Brain microvascular endothelial cell (primary cell): ENCODE data around the gene RXRB.

Experiments used
- DNase-seq: peaks from one replicate; pipeline ENCODE4 v3.0.0-alpha.2; 2020
- H3K27ac ChIP-seq: fragments of 250-450 bp; sonication (Bioruptor Pico); 2 replicates; pipeline ENCODE4 v1.5.1; 2020; ENCODE audit warnings: mild to moderate bottlenecking, moderate library complexity
- H3K27me3 ChIP-seq: fragments of 250-450 bp; sonication (Bioruptor Pico); replicated peaks from 2 replicates; pipeline ENCODE4 v1.5.1; 2020; ENCODE audit warnings: mild to moderate bottlenecking
- H3K36me3 ChIP-seq: fragments of 250-450 bp; sonication (Bioruptor Pico); replicated peaks from 2 replicates; pipeline ENCODE4 v1.5.1; 2020; ENCODE audit warnings: mild to moderate bottlenecking
- H3K4me3 ChIP-seq: 2 replicates; pipeline ENCODE4 v1.5.1; 2011; ENCODE audit warnings: low read depth, mild to moderate bottlenecking, control low read depth, low read length, moderate library complexity
- CTCF ChIP-seq: IDR thresholded peaks from 2 replicates; pipeline ENCODE4 v1.5.1; 2011; ENCODE audit warnings: low read depth, mild to moderate bottlenecking, moderate library complexity, low read length, control low read depth, inconsistent platforms; ENCODE audit errors: missing control alignments
- in situ Hi-C: cut with HindIII; loops from 2 replicates; pipeline ENCODE4 v1.10.0; 2017; ENCODE audit warnings: low sequenced_read_pairs, low pct_ligation_motif_present

The RXRB gene

GRCh38 chr6:33200219-33201146 lies at the start of gene RXRB, which contains the start of gene SLC39A7:
RXRB (minus strand) TSS chr6:33200665; CDS start chr6:33200476, 189 bp downstream.
SLC39A7 (plus strand) TSS chr6:33200867; CDS start chr6:33201246, 379 bp downstream.
- in situ Hi-C loops, result no loop called here
- Histone ChIP-seq H3K27me3 (no peaks in the 10 kb centered on the region), H3K36me3 (peaks cover 45% of the 10 kb centered on the region), H3K4me3 (peak within 1 kb of the TSS; percentile 69), H3K27ac (peak within 1 kb of the TSS; percentile 95)
- DNase-seq, result peak; percentile 99
- TF ChIP-seq CTCF, result no peak

- DNase-seq, result peak; percentile 81
- in situ Hi-C loops, result no loop called here
- H3K4me3 ChIP-seq, result peak overlapping the region; percentile 68
- peak overlapping the region; percentile 87 for H3K27ac ChIP-seq
- H3K27me3 ChIP-seq, result no peaks in the 10 kb centered on the region
- no peaks in the 10 kb centered on the region for H3K36me3 ChIP-seq
- no peak for TF ChIP-seq CTCF
Observed at GRCh38 chr6:33249732-33250630, 49.5 kb upstream of the RXRB start.

GRCh38 chr6:33248932-33249731 lies 48.7 kb upstream of the RXRB start:
- in situ Hi-C loops, result no loop called here
- no peak for TF ChIP-seq CTCF
- Histone ChIP-seq H3K4me3 (peak overlapping the region; percentile 68), H3K36me3 (no peaks in the 10 kb centered on the region), H3K27ac (peak overlapping the region; percentile 87), H3K27me3 (no peaks in the 10 kb centered on the region)
- peak; percentile 99 for DNase-seq

- no peaks in the 10 kb centered on the region for H3K36me3 ChIP-seq
- in situ Hi-C loops, result no loop called here
- TF ChIP-seq CTCF, result no peak
- H3K4me3 ChIP-seq, result peak overlapping the region; percentile 68
- no peak for DNase-seq
- H3K27me3 ChIP-seq, result no peaks in the 10 kb centered on the region
- H3K27ac ChIP-seq, result peak overlapping the region; percentile 87
Observed at GRCh38 chr6:33248643-33248931, 48.1 kb upstream of the RXRB start.

- Histone ChIP-seq H3K4me3 (peak overlapping the region; percentile 68), H3K27me3 (no peaks in the 10 kb centered on the region), H3K36me3 (no peaks in the 10 kb centered on the region), H3K27ac (peak overlapping the region; percentile 87)
- peak; percentile 92 for TF ChIP-seq CTCF
- in situ Hi-C loops, result no loop called here
- peak; percentile 81 for DNase-seq
Observed at GRCh38 chr6:33247977-33248642, 47.6 kb upstream of the RXRB start.
